ENCODE results near the gene WDR27.
A peak's percentile ranks its signal among the peaks of the same experiment; 100 is the strongest.

WDR27 gene

GRCh38 chr6:169709293-169709692, 7.5 kb upstream of the WDR27 start:
- no peak for DNase-seq

GRCh38 chr6:169707772-169708171, 5.9 kb upstream of the WDR27 start:
- no peak for DNase-seq

GRCh38 chr6:169702840-169703246, 1.0 kb upstream of the WDR27 start:
- no peak for DNase-seq

GRCh38 chr6:169701311-169701953, 397 bp downstream of the WDR27 start:
- no peak for DNase-seq

GRCh38 chr6:169700296-169700695, 1.5 kb downstream of the WDR27 start:
- no peak for DNase-seq

GRCh38 chr6:169697115-169697514, 4.7 kb downstream of the WDR27 start:
- peak; percentile 6 for DNase-seq

GRCh38 chr6:169695131-169695530, 6.7 kb downstream of the WDR27 start:
- no peak for DNase-seq

- DNase-seq, result no peak
These were observed 9.3 kb downstream of the WDR27 start for GRCh38 chr6:169692516-169692915.

GRCh38 chr6:169691260-169691659, 10.6 kb downstream of the WDR27 start:
- DNase-seq, result no peak

GRCh38 chr6:169689287-169689686, 12.5 kb downstream of the WDR27 start:
- no peak for DNase-seq

GRCh38 chr6:169685860-169686259, 16.0 kb downstream of the WDR27 start:
- no peak for DNase-seq

- DNase-seq, result no peak
These were observed 17.8 kb downstream of the WDR27 start for GRCh38 chr6:169684056-169684455.

GRCh38 chr6:169678342-169678741, 23.5 kb downstream of the WDR27 start:
- DNase-seq, result no peak

- no peak for DNase-seq
These were observed 24.7 kb downstream of the WDR27 start for GRCh38 chr6:169677096-169677495.

GRCh38 chr6:169675011-169675410, 26.8 kb downstream of the WDR27 start:
- no peak for DNase-seq

GRCh38 chr6:169671563-169671962, 30.3 kb downstream of the WDR27 start:
- DNase-seq, result no peak

GRCh38 chr6:169669889-169670288, 31.9 kb downstream of the WDR27 start:
- DNase-seq, result no peak

- DNase-seq, result no peak
These were observed 32.7 kb downstream of the WDR27 start for GRCh38 chr6:169669147-169669546.

GRCh38 chr6:169668203-169668847, 33.5 kb downstream of the WDR27 start:
- DNase-seq, result no peak

GRCh38 chr6:169667716-169668115, 34.1 kb downstream of the WDR27 start:
- DNase-seq, result no peak

- no peak for DNase-seq
These were observed 35.4 kb downstream of the WDR27 start for GRCh38 chr6:169666441-169666840.

GRCh38 chr6:169665289-169665688, 36.5 kb downstream of the WDR27 start:
- DNase-seq, result no peak

- no peak for DNase-seq
These were observed 37.6 kb downstream of the WDR27 start for GRCh38 chr6:169664227-169664626.

- DNase-seq, result no peak
These were observed 38.4 kb downstream of the WDR27 start for GRCh38 chr6:169663468-169663867.

- no peak for DNase-seq
These were observed 40.5 kb downstream of the WDR27 start for GRCh38 chr6:169661391-169661756.

Data from CD4-positive, alpha-beta T cell treated with Interleukin-6 for 4 hours (primary cell).